HCT116 (cell line): ENCODE measurements around the gene UTRN. TPM values are rescaled to one million over a fixed set of nuclear protein-coding genes. Genes with fewer than 3 reads are reported as not detected.
A peak's percentile ranks its signal among the peaks of the same experiment; 100 is the strongest.

ENCODE experiments used
- ATAC-seq: fragments of 200-7000 bp; cut with Tn5 transposase; 2 replicates; pipeline ENCODE4 v1.9.1; 2020; ENCODE audit warnings: mild to moderate bottlenecking, moderate library complexity
- BruUV-seq: library from RNA; stranded (reverse); fragments of 400-500 nt; replicated peaks from 2 replicates; lab custom pipeline; 2021; lab: Mats Ljungman, UMichigan
- CTCF ChIA-PET: fragments of 300-600 bp; sonication (Branson Sonifier 250); formaldehyde crosslinking; loops from one replicate; lab custom pipeline; 2021; ENCODE audit warnings: antibody characterized with exemption; lab: Charles Lee
- POLR2A ChIA-PET: fragments of 300-600, 350-600 bp; sonication (Branson Sonifier 250); formaldehyde crosslinking; loops from one replicate; lab custom pipeline; 2021; ENCODE audit warnings: antibody characterized with exemption; lab: Charles Lee
- RAD21 ChIA-PET, 2 experiments: fragments of 300-600 bp; sonication (Branson Sonifier 250); formaldehyde crosslinking; loops; one replicate each; lab custom pipeline; 2023; ENCODE audit warnings: low total read pairs in 2 of 2; ENCODE audit not compliant: uncharacterized antibody in 2 of 2, unreplicated experiment in 2 of 2, low non-redundant PET in 1 of 2; lab: Charles Lee
- DNase-seq: peaks from one replicate; pipeline ENCODE4 v3.0.0-alpha.2; 2010; ENCODE audit warnings: low read depth, low spot score
- H2AFZ ChIP-seq: fragments of 200-600 bp; shearing (Covaris generic), sonication (generic); 2 replicates; pipeline ENCODE4 v1.6.1; 2017; ENCODE audit warnings: low read depth, mixed run types, mixed read lengths, antibody characterized with exemption, low read length; ENCODE audit not compliant: poor library complexity, severe bottlenecking
- H3K27ac ChIP-seq: 2 replicates; pipeline ENCODE4 v1.5.1; 2012; ENCODE audit warnings: low read depth, low read length
- H3K27me3 ChIP-seq: fragments of 200-600 bp; sonication (generic); 2 replicates; pipeline ENCODE4 v1.6.1; 2016; ENCODE audit warnings: mixed run types, low read length, mixed read lengths; ENCODE audit not compliant: insufficient read depth
- H3K36me3 ChIP-seq, 2 experiments: fragments of 200-500 bp in 1 of 2; fragments of 200-600 bp in 1 of 2; sonication (Bioruptor generic) in 1 of 2; sonication (generic) in 1 of 2; 2 replicates each; pipeline versions ENCODE4 v1.5.1 to v1.6.1; 2014 to 2016; ENCODE audit warnings: low read length in 2 of 2, inconsistent platforms in 1 of 2, mixed read lengths in 1 of 2, mixed run types in 1 of 2; ENCODE audit not compliant: insufficient read depth in 2 of 2, control insufficient read depth in 1 of 2
- H3K4me1 ChIP-seq, 2 experiments: fragments of 200-600 bp in 1 of 2; sonication (generic) in 1 of 2; 2 replicates each; pipeline versions ENCODE4 v1.5.1 to v1.6.1; 2012 to 2017; ENCODE audit warnings: low read length in 2 of 2, inconsistent platforms in 1 of 2, mild to moderate bottlenecking in 1 of 2, mixed read lengths in 1 of 2, mixed run types in 1 of 2, moderate library complexity in 1 of 2; ENCODE audit not compliant: insufficient read depth in 2 of 2, control insufficient read depth in 1 of 2
- H3K4me2 ChIP-seq: fragments of 200-600 bp; sonication (generic); 2 replicates; pipeline ENCODE4 v1.6.1; 2017; ENCODE audit warnings: mixed run types, low read length, mixed read lengths
- H3K4me3 ChIP-seq, 2 experiments: fragments of 200-600 bp in 1 of 2; sonication (generic) in 1 of 2; replicated peaks in 1 of 2; 2 replicates each; pipeline ENCODE4 v1.5.1; 2011 to 2016; ENCODE audit warnings: low read length in 2 of 2, control low read depth in 1 of 2, low read depth in 1 of 2, mild to moderate bottlenecking in 1 of 2, mixed read lengths in 1 of 2, mixed run types in 1 of 2
- H3K79me2 ChIP-seq: fragments of 200-600 bp; sonication (generic); 2 replicates; pipeline ENCODE4 v1.6.1; 2017; ENCODE audit warnings: mild to moderate bottlenecking, mixed run types, low read length, moderate library complexity, mixed read lengths; ENCODE audit not compliant: insufficient read depth
- H3K9ac ChIP-seq: fragments of 200-600 bp; sonication (generic); 2 replicates; pipeline ENCODE4 v1.6.1; 2016; ENCODE audit warnings: low read length, mixed read lengths
- H3K9me2 ChIP-seq: fragments of 200-600 bp; sonication (generic), shearing (Covaris generic); 2 replicates; pipeline ENCODE4 v1.6.1; 2017; ENCODE audit warnings: mixed run types, mild to moderate bottlenecking, moderate library complexity; ENCODE audit not compliant: insufficient read depth
- H3K9me3 ChIP-seq, 2 experiments: fragments of 200-500 bp in 1 of 2; fragments of 200-600 bp in 1 of 2; sonication (Bioruptor generic) in 1 of 2; sonication (generic) in 1 of 2; 2 replicates each; pipeline ENCODE4 v1.6.1; 2014 to 2017; ENCODE audit warnings: low read length in 2 of 2, mixed read lengths in 2 of 2, inconsistent platforms in 1 of 2, low read depth in 1 of 2, mild to moderate bottlenecking in 1 of 2, mixed run types in 1 of 2, moderate library complexity in 1 of 2; ENCODE audit not compliant: control insufficient read depth in 1 of 2, insufficient read depth in 1 of 2
- H4K20me1 ChIP-seq: fragments of 200-600 bp; sonication (generic), shearing (Covaris generic); 2 replicates; pipeline ENCODE4 v1.6.1; 2017; ENCODE audit warnings: mixed run types, mild to moderate bottlenecking, moderate library complexity; ENCODE audit not compliant: insufficient read depth
- CEBPB ChIP-seq: IDR thresholded peaks from 2 replicates; pipeline ENCODE4 v1.6.1; 2012; ENCODE audit warnings: low read depth
- POLR2AphosphoS5 ChIP-seq: IDR thresholded peaks from 2 replicates; pipeline ENCODE4 v1.6.1; 2011; ENCODE audit warnings: mild to moderate bottlenecking, low read depth, low read length, moderate library complexity
- RAD21 ChIP-seq: IDR thresholded peaks from 2 replicates; pipeline ENCODE4 v1.6.1; 2012; ENCODE audit warnings: low read depth, mild to moderate bottlenecking
- SIN3A ChIP-seq: IDR thresholded peaks from 2 replicates; pipeline ENCODE4 v1.6.1; 2012; ENCODE audit warnings: low read depth
- SRF ChIP-seq: IDR thresholded peaks from 2 replicates; pipeline ENCODE4 v1.6.1; 2012; ENCODE audit warnings: low read depth
- TCF7L2 ChIP-seq: IDR thresholded peaks from 2 replicates; pipeline ENCODE4 v1.7.0; 2011; ENCODE audit warnings: borderline replicate concordance, inconsistent platforms; ENCODE audit not compliant: insufficient read depth, insufficient read length; ENCODE audit errors: extremely low read depth
- YY1 ChIP-seq: IDR thresholded peaks from 2 replicates; pipeline ENCODE4 v1.6.1; 2011; ENCODE audit warnings: low read length, low read depth, moderate library complexity, mild to moderate bottlenecking; ENCODE audit not compliant: insufficient replicate concordance; ENCODE audit errors: extremely low read depth
- ZFX ChIP-seq: fragments of 450-650 bp; IDR thresholded peaks from 2 replicates; pipeline ENCODE4 v1.6.1; 2017
- intact Hi-C: fragments of 100-400 bp; cut with micrococcal nuclease; formaldehyde crosslinking; loops from 2 replicates; pipeline ENCODE4 v1.10.0; 2022
- total RNA-seq: library from RNA; stranded (reverse); gene quantifications from one replicate; pipeline ENCODE4 v1.2.1, GENCODE V29; 2021; ENCODE audit not compliant: unreplicated experiment
- TF ChIP-seq, protein P1 (sequence below): IDR thresholded peaks from 2 replicates; pipeline ENCODE4 v1.6.1; 2012

The UTRN gene
- total RNA-seq, 1 experiment from 2014 or later: 28.4 TPM

- ChIA-PET POLR2A (no interaction called here), RAD21 (no interaction called here), CTCF (interaction anchor here (0.9 kb wide), 1 partner anchor 196 kb away, joined by 5 read pairs; no protein-coding TSS in a partner anchor)
- TF ChIP-seq SIN3A: peak; percentile 37; the same call in 1 of the 2 replicates
- no peak for TF ChIP-seq YY1
- TF ChIP-seq POLR2AphosphoS5: peak; percentile 32; the same call in 1 of the 2 replicates
- no peaks in the 10 kb centered on the region for H3K9me2 ChIP-seq
- peak; percentile 52 for ATAC-seq
- DNase-seq: no peak
- no peaks in the 10 kb centered on the region for H3K36me3 ChIP-seq
- intact Hi-C loops: loop anchor here (1.0 to 2.0 kb wide), 2 partner anchors 69 to 196 kb away; no protein-coding TSS in a partner anchor
- no peaks in the 10 kb centered on the region for H3K27me3 ChIP-seq
- H3K4me2 ChIP-seq: peak overlapping the region; percentile 99
- peak overlapping the region; percentile 65 for H3K27ac ChIP-seq
- H4K20me1 ChIP-seq: no peaks in the 10 kb centered on the region
- no peaks in the 10 kb centered on the region for H3K9me3 ChIP-seq
- no peaks in the 10 kb centered on the region for H3K79me2 ChIP-seq
- H3K9ac ChIP-seq: peak overlapping the region; percentile 72
- peaks cover 14 to 16% of the 10 kb centered on the region in 2 experiments for H3K4me1 ChIP-seq
- no TSS peak for BruUV-seq
- peak overlapping the region; percentile 79 to 89 for H3K4me3 ChIP-seq
- peak overlapping the region; percentile 83 for H2AFZ ChIP-seq
These were observed 815 bp downstream of the UTRN start for GRCh38 chr6:144285798-144286502.

- peak overlapping the region; percentile 99 for H3K4me2 ChIP-seq
- RAD21 ChIA-PET: interaction anchor here in 1 of 2 experiments (0.6 to 0.7 kb wide), 2 partner anchors 191 to 230 kb away, joined by 3 to 6 read pairs; partner anchors contain the start of gene SF3B5
- peaks cover 14 to 16% of the 10 kb centered on the region in 2 experiments for H3K4me1 ChIP-seq
- peak overlapping the region; percentile 65 for H3K27ac ChIP-seq
- CTCF ChIA-PET: interaction anchor here (0.9 kb wide), 2 partner anchors 70 to 195 kb away, joined by 3 to 5 read pairs; no protein-coding TSS in a partner anchor
- no peaks in the 10 kb centered on the region for H3K9me2 ChIP-seq
- H2AFZ ChIP-seq: peak overlapping the region; percentile 83
- peak overlapping the region; percentile 72 for H3K9ac ChIP-seq
- no peak for DNase-seq
- intact Hi-C loops: loop anchor here (1.0 to 2.0 kb wide), 2 partner anchors 70 to 196 kb away; no protein-coding TSS in a partner anchor
- H3K36me3 ChIP-seq: no peaks in the 10 kb centered on the region
- no TSS peak for BruUV-seq
- POLR2A ChIA-PET: no interaction called here
- no peaks in the 10 kb centered on the region for H4K20me1 ChIP-seq
- TF ChIP-seq CEBPB (no peak), TCF7L2 (peak; percentile 33), RAD21 (0 out of 2 replicates have a peak, but pooled peaks have one; percentile 9), SIN3A (no peak; the same call in 1 of the 2 replicates), SRF (no peak), ZFX (peak; percentile 43), POLR2AphosphoS5 (peak; percentile 24; the same call in 1 of the 2 replicates)
- TF ChIP-seq, protein P1, sequence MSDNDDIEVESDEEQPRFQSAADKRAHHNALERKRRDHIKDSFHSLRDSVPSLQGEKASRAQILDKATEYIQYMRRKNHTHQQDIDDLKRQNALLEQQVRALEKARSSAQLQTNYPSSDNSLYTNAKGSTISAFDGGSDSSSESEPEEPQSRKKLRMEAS: no peak; the same call in 1 of the 2 replicates
- no peaks in the 10 kb centered on the region for H3K9me3 ChIP-seq
- peak overlapping the region; percentile 79 to 89 for H3K4me3 ChIP-seq
- peak; percentile 48 for ATAC-seq
- H3K27me3 ChIP-seq: no peaks in the 10 kb centered on the region
- no peaks in the 10 kb centered on the region for H3K79me2 ChIP-seq
These were observed 1.6 kb downstream of the UTRN start for GRCh38 chr6:144286503-144287393.
